SIG-M5 (cell line): ENCODE results near the gene CMSS1.

Source experiments
- DNase-seq: peaks from one replicate; lab custom pipeline; 2025; lab: John Stamatoyannopoulos, UW

Gene CMSS1

DNA sequence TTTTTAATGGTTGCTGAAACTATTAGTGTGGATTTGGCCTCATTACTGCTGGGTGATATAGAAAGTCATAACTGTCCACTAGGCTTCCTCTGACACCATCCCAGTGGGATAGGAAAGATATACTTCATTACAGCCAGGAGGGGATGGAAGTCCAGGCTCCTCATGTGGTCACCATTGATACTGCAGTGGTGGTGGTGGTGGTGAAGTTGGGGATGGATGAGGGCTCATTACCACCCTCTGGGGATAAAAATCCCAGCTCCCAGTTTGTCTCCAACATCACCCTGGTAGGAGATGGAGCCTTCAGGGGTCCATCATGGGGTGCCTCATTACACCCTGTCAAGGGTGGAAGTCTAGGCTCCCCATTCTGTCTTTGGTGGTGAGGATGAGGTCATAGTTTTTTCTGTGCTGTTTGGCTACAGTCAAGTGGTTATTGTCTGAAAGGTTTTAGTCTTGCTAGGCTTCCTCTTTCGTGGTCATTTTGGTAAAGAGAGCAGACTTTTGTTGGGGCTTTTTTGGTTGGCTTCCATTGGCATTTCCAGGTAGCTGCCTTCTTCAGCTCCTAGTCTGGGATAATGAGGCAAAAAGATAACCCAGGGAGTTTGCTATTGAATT, 326.7 kb downstream of the CMSS1 start:
- no peak for DNase-seq

DNA sequence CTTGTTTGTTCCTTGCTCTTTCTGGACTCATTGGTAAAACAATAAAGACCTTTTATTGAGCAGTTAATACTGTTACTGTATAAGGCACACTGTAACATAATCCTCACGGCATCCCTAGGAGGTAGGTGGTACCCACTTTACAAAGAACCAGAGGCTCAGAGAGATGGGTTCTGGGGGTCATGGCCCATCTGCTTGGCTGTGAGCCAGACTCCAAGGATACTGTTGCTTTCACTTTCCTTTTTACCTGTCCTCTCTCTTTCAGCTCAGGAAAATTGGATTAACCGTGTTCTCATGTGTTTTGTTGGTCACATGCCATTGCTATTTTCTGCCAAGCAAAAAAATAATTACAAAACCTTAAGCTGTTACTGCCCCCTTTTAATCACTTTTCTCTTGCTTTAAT, 331.5 kb downstream of the CMSS1 start:
- no peak for DNase-seq

DNA sequence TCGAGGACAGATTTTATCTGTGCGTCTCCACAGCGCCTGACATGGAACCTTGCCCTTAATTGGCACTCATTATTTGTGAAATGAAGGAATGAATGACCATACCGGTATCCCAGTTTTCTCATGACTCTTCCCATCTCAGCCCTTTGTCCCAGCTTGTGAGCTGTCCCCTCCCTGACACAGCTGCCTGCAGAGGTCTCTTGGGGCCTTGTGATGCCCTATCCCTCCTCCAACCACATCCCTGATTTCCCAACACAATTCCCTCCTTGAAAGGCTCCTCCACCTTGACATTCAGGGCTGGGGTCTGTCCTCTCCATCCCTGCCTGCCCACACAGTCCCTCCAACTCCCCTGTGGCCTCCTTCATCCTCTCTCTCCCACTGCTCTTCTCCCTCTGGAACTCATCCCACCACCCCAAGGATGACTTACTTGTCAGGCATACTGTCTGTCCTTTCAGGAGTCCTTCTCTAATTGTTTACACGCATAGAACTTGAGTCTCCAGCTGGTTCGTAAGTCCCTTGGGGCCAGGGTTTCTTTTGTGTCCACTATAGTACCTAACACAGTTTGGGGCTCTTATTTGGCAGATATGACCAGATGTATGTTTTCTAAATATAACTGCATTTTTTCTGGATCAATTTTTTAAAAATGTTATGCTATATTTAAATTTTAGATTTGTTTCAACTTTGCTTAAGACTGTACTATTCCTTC, 332.2 kb downstream of the CMSS1 start:
- DNase-seq = no peak

DNA sequence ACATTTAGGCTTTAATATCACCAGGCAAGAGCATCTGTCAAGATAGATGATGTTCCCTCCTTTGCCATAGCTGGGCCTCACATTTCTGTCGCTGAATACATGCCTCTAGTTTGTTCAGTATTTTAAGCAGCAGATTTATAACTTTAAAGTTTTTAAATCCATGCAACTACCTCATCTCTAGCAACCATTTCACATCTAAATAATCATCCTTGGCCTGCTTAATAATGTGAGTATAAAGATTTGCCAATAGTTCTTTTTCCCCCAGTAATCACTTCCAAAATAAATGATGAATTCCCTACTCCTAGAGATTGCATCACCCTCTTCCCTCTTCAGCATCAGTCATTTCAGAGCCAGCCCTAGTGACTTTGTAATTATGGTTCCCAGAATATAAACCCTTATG, 332.8 kb downstream of the CMSS1 start:
- DNase-seq = no peak

DNA sequence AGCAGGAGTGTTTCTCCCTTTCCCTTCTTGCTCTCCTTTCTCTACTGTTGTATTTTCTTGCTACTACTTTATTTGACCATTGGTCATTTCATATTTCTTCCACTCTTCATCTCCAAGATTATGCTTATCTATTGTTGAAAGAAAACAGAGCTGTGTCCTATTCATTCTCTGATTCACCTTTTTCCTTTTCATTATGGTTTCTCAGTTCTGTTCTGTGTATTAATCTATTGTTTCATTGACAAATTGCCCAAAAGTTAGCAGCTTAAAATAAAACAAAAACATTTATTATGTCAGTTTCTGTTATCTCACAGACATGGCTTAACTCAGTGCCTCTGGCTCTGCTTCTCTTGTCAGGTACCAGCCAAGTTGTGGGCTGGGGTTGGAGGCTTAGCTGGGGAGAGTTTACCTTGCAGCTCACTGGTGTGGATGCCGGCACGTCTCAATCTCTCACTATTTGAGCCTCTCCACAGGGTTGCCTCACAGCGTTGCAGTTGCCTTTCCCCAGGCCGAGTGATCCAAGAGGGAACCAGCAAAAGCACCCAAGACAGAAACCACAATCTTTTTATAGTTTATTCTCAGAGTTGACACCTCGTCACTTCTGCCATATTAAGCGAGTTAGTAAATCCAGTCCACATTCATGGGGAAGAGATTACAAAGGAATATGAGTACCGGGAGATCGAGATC, 333.5 kb downstream of the CMSS1 start:
- DNase-seq = no peak

DNA sequence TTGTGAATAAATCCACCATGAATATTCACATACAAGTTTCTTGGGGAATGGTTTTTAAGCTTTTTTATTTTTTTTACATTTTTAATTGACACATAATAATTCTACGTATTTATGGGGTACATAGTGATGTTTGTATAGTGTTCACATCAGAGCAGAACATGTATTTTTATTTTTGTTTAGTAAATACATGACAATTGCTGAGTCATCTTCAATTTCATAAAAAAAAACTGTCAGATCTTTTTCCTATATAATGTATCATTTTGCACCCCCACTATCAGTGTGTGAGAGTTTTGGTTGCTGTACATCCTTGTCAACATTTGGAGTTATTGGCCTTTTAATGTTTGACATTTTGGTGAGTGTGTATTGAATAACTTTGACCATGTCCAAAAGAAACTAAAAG, 336.5 kb downstream of the CMSS1 start:
- no peak for DNase-seq

DNA sequence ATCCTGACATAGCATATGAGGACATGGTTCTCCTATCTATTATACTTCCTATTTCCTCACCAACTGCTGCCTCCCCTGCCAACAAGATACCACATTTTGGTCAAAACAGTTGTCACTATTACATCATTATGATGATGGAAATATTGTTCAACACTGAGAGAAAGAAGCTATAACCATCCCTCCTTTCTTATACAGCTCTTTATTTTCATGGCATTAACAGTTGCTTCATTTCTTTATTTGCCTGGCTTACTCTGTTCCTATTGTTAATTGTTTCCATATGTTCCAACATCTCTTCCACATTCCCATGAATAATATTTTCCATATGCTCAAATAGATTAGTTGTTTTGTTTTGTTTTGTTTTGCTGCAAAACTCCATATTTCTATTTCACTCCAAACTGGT, 337.5 kb downstream of the CMSS1 start:
- DNase-seq = peak; percentile 6

DNA sequence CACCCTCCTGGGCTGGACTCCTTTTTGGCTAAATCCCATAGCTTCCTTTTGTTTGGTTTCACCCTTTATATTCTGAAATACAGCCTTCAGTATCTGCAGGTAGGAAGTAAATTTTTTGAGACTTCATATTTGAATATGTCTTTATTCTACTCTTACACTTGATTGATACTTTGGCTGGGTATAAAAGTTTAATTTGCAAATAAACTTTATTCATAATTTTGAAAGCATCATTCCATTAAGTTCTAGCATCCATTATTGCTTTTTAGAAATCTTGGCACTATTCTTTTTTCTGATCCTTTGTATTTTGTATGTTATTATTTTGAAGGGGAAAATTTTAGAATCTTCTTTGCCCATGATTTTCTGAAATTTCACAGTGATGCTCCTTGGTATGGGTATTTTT, 337.9 kb downstream of the CMSS1 start:
- no peak for DNase-seq

DNA sequence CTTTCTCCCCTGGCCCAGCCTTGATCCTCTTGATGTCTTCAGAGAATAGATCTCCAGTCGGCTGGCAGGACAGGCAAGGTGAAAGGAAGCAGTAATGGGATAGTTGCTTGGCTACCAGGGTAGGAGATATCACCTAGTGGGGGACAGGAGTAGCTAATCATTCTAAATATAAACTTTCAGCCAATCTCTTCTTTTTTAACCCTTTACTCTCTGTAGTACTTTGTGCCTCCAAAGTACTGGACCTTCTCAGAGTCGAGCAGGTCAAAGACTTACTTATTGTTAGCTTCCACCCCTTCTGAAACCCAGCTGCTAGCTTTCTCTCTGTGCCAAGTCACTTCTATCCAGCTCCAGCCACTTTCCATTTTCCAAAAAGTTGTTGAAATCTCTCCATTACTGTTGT, 340.0 kb downstream of the CMSS1 start:
- DNase-seq = no peak

DNA sequence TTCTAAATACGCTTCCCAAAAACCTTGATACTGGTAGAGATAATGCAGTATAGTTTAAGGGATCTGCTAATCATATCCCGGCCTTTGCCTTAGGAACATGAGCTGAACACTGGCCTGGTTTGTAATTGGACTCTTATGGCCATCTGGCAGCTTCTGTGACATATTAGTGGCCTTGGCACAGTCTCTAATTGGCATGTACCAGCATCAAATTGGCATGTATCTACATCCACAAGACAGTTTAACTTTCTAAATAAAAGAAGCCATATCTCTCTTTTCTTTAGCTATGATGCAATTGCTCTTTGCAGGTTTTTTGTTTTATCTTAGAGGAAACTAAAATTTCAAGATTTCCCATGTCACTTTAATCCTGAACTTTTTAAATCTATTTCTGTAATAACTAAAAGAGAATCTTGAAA, 341.3 kb downstream of the CMSS1 start:
- no peak for DNase-seq

DNA sequence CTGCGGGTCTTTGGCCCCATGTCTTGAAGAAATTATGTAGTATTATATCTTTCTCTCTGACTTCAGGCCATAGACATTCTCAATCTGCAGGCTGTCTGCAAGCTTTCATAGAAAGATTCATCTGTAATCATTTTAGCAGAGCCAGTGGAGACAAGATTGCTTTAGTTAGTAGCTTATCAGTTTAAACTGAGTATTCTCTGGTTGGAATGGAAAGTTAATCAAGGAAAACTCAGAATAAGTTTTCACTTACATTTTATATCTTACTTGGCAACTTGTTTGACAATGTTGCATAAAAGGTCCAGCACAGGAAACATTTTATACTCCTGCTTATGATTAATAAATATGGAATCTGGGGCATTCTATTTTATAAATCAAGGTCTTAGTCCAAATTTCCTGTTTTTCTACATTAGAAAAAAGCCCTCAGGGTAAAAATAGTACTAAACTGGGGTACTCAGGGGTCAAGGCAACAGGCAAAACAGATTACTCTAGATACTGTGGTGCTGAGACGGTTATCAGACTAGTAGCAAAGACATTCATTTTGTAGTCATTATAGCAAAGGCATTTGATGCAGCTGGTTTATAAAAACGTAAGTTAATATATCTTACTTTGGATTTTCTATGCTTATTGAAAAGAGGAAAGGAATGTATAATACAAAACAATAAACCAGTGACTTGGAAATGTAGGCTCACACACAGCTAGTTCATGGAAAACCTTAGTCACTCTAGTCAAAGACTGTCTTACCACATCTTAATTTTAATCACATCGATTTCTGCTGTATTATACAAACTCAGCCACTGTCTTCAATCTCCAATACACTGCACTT, 341.9 kb downstream of the CMSS1 start:
- DNase-seq = no peak

DNA sequence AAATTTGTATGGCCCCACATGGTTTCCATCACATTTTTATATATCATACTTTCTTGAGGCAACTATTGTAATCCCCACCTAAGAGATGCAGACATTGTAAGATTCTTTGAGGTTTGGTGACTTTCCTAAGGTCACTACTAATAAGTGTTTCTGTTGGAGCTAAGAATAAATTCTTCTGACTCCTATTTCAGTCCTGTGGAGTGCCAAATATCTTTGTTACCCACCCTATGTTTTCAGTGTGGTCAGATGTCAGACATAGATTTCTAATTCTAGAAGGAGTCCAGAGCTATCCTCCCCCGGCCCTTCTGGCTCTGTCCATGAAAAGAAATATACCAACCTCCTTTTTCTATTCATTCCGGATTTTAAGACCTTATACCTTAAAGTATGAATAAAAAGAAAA, 342.9 kb downstream of the CMSS1 start:
- DNase-seq = no peak

DNA sequence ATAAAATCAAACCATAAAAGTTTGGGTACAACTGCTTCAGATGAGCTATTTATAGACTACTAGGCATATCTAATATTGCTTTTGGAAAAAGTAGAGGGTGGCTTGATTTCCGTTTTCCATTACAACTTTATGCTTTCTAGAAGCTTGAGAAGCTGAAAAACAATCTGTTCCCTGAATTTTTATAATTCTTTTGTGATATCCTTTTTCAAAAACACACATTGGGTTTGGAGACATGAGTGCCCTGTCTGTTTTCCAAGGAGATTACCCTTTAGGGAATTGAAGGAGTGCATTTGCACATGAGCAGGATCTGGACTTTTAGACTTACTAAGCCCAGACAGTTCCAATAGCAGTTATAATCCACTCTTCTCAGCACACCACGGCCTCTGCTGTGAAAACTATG, 346.1 kb downstream of the CMSS1 start:
- DNase-seq = no peak

DNA sequence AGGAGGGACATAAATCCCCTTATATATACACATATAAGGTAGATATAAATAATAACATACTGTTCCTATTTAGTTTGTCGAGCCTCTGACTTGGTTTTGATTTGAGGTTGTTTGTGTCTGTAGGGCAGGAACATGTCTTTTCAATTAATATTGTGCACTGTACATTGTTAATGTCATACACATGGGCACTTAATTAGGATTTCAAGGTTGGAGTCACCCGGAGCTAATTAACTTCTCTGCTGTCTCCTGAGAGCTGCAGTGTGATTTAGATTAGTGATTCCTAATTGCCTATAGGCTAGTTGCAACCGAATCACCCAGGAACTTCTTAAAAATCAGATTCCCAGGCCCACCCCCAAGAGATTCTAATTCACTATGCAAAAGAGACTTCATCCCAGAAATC, 347.1 kb downstream of the CMSS1 start:
- no peak for DNase-seq

DNA sequence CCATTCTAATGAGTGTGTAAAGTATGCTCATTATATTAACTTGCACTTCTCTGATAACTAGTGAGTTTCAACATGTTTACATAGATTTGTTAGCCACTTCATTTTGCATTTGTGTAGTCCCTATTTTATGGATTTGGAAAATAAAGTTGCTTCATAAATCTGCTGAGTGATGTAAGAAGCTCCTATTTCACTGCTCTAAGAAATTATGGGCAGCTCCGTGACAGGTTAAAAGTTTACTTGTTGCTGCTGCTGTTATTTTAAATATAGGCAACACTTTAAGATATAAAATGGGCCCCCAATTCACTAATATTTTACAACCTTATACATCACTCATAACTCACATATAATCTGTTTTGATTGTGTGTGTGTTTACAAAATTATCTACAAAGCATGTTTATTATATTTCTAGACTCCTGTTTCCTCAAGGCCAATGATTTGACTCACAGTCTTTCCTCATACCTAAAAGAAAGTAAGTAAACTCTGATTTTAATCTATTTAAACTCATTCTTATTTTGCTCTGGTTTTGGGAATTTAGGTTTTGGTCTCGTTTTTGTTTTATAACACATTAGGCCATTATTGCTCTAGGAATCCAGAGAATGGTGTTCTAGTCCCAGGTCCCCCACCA, 348.4 kb downstream of the CMSS1 start:
- DNase-seq = no peak

DNA sequence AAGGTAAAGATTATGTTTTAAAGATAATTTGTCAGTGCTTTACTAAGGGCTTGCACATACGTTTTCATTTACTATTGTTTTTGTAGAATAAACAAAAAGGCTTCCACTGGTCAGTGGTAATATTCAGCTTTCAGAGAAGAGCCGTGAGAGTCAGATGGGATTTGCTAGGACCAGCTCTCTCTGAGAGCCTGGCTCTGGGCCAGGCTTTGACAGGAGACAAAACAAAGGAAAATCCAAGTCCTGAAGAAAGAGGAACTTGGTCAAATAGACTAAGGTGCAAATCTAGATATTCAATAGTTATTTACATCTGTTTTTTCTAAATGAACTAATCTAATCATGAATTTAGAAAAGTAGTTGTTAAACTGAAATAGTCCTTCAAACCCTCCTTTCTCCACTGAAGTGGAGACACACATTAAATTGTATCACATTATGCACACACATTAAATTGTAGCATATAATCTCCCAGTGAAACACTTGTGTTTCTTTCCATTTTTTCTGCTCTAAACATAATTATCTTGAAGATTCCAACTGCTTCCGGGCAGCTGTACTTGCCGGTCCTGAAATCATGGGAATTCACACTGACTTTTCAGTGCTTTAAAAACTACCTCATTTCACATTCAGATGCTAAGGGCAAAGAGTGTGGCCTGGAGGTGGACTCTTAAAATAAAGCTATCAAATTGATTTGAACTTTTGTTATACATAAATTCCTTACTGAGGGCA, 351.7 kb downstream of the CMSS1 start:
- DNase-seq = no peak

DNA sequence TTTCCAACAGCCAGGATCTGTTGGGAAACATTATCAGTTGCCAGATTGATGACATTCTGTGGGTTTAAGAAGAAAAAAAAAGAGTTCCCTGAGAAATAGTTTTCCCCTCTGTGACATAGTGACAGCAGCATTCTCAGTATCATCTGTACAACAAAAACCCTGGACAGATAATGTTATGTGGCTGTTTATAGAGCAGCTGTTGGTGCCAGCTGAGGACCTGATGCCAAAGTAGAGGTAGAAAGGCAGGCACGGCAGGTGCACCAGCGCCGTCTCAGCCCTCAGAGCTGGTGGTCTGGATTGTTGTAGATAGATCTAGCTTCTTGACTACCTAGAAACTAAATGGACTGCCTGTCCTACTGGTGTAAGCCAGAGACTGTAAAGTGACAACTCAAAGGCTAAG, 352.8 kb downstream of the CMSS1 start:
- no peak for DNase-seq

DNA sequence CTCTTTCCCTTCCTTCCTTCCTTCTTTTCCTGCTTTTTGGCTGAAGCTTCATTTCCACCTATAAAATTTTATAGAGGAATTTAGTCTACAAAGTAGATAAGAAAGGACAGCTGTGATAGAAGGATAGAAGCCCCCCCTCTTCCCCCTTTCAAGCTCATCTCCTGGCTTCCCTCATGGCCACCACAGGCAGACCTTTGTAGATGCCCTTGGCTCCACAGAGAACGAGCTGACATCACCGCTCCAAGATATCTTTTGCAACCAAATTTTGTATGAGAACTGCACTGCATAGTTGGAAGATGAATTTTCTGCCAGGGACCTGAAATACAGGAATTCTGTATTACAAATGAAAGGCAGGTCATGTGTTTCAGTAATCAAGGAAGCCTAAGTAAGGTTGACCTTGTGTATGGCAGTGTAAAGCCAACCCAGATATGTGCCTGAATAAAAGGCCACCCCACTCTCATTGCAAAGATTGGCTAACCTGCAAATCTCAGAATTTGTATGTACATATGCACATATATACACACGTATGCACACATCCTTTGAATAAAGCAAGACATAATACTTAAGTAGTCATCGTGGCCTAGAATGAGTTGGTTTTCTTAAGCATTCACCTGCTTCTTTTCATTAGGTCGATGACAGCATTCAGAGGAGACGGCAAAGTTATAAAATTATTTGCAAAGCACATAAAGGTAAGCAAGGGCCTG, 353.7 kb downstream of the CMSS1 start:
- no peak for DNase-seq

DNA sequence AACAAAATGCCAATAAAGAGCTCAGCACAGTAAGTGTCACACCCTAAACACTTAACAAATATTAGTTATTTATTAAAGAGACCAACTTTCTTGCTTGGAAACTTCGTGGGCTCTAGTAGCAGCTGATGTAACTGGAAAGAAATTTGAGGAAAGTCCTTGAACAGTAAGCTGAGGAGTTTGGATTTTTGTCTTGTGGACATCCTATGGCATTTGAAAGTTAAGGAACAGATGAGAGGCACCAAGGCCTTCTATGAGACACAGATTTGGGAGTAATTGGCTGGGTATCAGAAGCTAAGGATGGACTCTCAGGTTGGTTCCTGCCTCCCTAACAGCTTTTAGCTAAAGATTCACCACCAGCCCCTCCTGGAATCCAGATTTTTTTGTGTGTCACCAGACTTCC, 356.3 kb downstream of the CMSS1 start:
- no peak for DNase-seq

DNA sequence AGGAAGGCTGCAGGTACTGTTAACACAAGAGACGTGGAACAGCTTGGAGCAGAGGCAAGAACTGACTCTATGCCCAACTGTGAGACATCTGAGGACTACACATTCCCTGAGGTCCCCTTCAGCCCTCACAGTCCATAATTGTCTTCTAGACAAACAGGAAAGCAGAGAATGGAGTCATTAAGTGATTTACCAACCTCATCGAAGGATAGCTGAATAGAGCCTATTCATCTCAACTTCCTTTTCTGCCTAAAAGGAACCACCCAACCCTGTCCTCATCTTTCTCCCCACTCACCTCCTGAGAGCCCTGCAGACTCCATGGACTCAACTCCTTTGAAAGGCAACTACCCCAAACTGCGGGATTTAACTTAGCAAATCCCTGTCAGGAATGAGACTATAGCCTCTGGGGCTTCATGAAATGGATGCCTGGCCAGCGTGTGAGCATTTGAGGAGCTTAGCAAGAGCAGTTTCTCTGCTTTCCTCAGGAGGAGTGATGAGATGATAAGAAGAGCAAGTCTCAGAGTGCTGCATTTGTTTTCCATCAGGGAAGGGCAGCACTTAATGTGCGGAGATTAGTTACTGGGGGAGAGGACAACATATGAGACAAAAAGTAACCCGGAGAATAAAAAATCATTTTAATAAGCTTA, 358.1 kb downstream of the CMSS1 start:
- no peak for DNase-seq
